HG03135 (cell line): ENCODE data around the gene GRK3.
"Not testable (repeated sequence)": the region's sequence is repeated elsewhere in the genome, so short reads cannot be mapped to it uniquely, and the experiment has no call there.

ENCODE experiments used
- ATAC-seq: cut with Tn5 transposase; IDR thresholded peaks from one replicate; pipeline ENCODE4 v1.9.1; 2021; ENCODE audit warnings: mild to moderate bottlenecking, moderate library complexity; ENCODE audit not compliant: unreplicated experiment

Gene GRK3

GRCh38 chr22:25564320-25564978 is at the start of gene GRK3:
TSS of gene GRK3 (plus strand) at chr22:25564675. CDS start at chr22:25565041, 366 bp downstream.
- peak; percentile 32 for ATAC-seq

- no peak for ATAC-seq
These were observed 46.3 kb upstream of the GRK3 start for GRCh38 chr22:25518000-25518663.

DNA sequence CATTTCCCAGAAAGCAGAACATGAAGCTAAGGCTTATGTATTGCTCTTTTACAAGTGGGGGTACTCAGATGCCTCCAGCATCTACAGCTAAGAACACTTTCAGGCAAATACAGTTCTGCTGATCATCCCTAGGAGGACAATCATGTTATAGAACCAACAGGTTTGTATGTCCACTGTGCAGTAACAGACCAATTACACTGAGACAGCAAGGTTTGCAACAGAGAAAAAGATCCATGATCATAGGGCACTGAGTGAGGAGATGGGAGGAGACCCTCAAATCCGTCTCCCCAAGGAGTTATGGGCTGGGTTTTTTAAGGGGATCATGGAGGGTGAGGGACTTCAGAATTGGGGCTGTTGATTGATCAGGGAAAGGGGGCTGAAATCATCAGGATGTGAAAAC is 39.1 kb upstream of the GRK3 start:
- ATAC-seq, result no peak

GRCh38 chr22:25525804-25526584 is 38.5 kb upstream of the GRK3 start:
- ATAC-seq, result not testable (repeated sequence)

DNA sequence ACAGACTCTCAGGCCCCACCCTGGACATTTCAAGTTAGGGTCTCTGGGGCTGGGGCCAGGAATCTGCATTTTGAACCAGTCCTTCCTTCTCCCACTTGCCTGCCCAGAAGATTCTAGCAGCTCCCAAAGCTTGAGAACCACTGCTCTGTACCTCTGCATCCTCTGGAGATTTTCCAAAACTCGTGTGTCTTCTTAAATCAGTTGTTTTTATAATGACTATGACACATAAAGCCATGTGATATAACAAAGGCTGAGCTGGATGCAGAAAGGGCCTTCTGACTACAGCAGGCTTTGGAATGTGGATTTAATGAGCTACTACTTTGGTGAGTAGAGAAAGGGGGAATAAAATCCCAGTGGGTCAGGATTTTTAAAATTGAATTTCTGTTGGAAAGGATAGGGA is 37.5 kb upstream of the GRK3 start:
- not testable (repeated sequence) for ATAC-seq

- ATAC-seq, result not testable (repeated sequence)
These were observed 36.4 kb upstream of the GRK3 start for GRCh38 chr22:25528068-25528467.

GRCh38 chr22:25529059-25529458 is 35.4 kb upstream of the GRK3 start:
- ATAC-seq, result not testable (repeated sequence)

DNA sequence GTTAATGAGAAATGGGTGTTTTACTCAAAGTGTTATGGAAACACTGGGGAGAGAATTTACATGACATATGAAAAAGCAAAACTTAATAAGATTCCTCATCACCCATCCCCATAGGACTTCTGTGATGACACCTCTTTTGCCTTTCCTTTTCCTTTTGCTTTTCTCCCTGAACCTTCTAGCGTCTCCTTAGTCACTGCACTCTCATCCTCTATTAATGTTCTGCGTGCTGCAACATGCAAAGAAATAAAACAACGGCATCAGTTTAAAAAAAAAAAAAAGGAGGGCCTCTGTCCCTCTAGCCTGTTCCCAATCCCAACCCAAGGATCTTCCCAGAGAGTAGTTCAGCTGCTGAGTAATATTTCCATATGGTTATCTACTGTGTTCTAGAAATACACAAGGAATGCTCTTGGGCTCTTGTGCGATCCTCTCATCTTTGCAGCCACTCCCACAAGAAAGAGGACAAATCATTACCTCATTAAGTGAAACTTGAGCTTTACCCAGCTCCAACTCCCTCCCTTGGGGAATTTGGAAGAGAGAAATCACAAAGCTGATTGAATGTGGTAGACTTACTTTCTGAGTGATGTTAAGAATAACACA is 34.8 kb upstream of the GRK3 start:
- ATAC-seq, result not testable (repeated sequence)

- not testable (repeated sequence) for ATAC-seq
These were observed 32.8 kb upstream of the GRK3 start for GRCh38 chr22:25531677-25532076.

GRCh38 chr22:25534724-25535123 is 29.8 kb upstream of the GRK3 start:
- no peak for ATAC-seq

GRCh38 chr22:25536589-25536988 is 27.9 kb upstream of the GRK3 start:
- no peak for ATAC-seq

GRCh38 chr22:25540166-25540907 is 24.1 kb upstream of the GRK3 start:
- no peak for ATAC-seq

GRCh38 chr22:25540908-25541660 is 23.4 kb upstream of the GRK3 start:
- no peak for ATAC-seq

- ATAC-seq, result no peak
These were observed 22.3 kb upstream of the GRK3 start for GRCh38 chr22:25542191-25542590.

DNA sequence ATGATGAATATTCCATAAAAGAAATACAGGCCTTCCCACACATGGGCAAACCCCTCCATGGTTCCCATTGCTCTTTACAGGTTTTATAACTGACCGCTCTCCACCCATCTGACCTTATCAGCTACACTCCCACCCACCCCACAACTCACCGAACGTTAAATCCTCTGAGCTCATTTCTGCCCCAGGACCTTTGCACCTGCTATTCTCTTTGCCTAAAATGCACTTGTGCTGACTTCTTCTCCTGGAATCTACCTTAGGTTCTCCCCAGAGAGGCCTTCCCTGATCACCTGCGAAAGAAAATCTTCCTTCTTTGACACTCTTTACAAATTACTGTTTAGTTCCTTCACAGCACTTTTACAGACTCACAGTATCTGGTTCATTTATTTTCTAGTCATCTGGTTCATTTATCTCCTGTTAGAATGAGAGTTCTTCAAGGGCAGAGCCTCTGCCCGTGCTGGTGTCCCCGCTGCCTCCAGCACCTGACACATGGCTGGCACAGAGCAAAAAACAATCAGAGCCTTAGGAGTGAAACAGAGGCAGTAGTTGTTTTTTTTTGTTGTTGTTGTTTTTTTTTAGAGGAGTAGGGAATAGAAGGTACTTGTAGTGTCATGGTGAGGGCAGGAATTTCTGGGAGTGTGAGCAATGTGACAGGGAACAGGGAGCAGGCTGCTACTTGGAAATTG is 21.6 kb upstream of the GRK3 start:
- ATAC-seq, result no peak

DNA sequence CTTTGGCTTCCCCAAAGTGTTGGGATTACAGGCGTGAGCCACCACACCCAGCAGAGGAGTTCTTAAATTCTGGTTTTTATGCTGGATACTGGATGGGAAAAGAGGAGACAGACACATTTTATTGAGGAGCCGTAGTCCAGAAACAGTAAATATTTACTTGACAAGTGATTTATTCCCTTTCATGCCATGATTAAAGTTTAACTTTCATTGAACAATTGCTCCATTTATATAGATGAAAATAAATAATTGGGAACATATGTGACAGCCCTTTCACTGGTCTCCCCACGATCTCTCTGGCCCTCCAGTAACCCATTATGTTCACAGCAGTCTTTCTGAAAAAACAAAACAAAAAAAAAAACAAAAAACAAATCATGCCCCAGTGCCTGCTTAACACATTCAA is 19.3 kb upstream of the GRK3 start:
- ATAC-seq, result no peak

- no peak for ATAC-seq
These were observed 18.8 kb upstream of the GRK3 start for GRCh38 chr22:25545672-25546071.

GRCh38 chr22:25546242-25546641 is 18.2 kb upstream of the GRK3 start:
- no peak for ATAC-seq

DNA sequence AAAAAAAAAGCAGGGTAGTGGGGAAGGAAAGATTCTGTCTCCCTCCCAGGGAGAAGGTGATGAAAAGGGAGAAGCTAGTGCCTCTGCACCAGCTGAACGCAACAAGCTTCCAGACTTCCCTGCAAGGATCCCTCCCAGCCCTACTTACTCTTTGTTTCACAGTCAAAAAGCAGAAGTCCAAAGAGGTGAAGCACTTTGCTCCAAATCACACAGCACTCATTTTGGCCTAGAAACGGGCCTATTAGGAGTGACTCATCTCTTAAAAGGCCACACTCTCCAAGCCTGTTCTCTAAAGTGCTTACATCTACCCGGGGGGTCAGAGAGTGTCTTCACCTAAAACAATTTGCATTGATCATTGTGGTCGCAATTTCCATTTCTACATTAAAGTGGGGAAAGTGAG is 17.7 kb upstream of the GRK3 start:
- no peak for ATAC-seq
